Left colon (tissue), 2 donors: ENCODE results near the gene RNMT. TPM values are rescaled to one million over a fixed set of nuclear protein-coding genes. Genes with fewer than 3 reads are reported as not detected.

Experiments
- ATAC-seq: fragments of 200-7000 bp; cut with Tn5 transposase; one replicate; pipeline ENCODE4 v1.9.1; 2020; ENCODE audit warnings: mild to moderate bottlenecking, moderate library complexity
- DNase-seq, 2 donors: peaks; one replicate each; pipeline ENCODE4 v3.0.0-alpha.2; 2020
- intact Hi-C, 2 donors: fragments of 100-400 bp; cut with DNase I in 1 of 2; cut with micrococcal nuclease in 1 of 2; formaldehyde crosslinking; loops; one replicate each; pipeline versions ENCODE4 v1.11.2 to v1.14.0; 2022; cut with DNase I, micrococcal nuclease
- total RNA-seq, 2 donors: library from RNA; stranded (reverse); fragmentation: NEBNext Ultra II Directional; extraction: Animal tissue kit (Norgen Biotek cat#: 25700); gene quantifications; one replicate each; pipeline ENCODE4 v1.2.1, GENCODE V29; 2021
- donor health status: DM: no; HTN: no; CAD: no.
- donor health status: DM: yes; HTN: yes; CAD: no.

Gene RNMT
- total RNA-seq, 2 donors from 2014 or later = 12.6 to 19.1 TPM

DNA sequence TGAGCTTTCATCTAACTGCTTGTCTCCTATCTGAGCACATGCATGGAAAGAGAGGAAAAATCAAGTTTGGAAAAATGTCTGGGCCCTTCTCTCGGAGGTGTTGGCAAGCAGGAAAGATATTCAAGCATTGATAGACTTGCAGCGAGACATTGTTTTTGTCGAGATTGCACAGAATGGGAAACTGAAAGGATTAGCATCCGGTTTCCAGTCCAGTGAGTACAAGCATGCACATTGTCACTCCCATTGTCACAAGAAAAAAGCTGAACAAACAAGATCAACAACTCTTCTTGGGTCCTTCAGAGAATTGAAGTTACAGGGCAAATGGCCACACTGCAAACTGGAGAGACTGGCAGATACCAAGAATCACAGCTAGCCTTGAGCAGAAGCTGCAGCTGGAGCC is 77.8 kb downstream of the RNMT start:
- intact Hi-C loops = no loop called here
- no peak for ATAC-seq
- no peak for DNase-seq

GRCh38 chr18:13808294-13809042 is 82.0 kb downstream of the RNMT start:
- ATAC-seq = peak; percentile 35
- intact Hi-C loops = no loop called here
- DNase-seq = no peak

DNA sequence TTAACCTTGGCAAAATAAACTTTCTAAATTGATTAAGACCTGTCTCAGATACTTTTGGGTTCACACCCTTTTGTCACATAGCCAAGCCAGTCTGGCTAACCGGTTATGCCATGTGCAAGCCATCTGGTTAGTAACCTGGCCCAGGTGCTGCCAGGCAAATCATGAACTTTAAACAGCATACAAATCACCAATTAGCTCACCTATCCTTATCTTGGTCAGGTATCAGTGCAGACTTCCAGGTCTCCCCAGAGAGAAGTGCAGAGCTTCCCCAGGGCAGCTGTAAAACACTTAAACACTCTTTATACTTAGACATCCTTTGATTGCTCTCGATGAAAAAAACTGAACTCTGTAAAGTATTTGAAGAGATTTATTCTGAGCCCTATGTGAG is 82.6 kb downstream of the RNMT start:
- intact Hi-C loops = no loop called here
- DNase-seq (peak; percentile 67 to 80), ATAC-seq (peak; percentile 90)

DNA sequence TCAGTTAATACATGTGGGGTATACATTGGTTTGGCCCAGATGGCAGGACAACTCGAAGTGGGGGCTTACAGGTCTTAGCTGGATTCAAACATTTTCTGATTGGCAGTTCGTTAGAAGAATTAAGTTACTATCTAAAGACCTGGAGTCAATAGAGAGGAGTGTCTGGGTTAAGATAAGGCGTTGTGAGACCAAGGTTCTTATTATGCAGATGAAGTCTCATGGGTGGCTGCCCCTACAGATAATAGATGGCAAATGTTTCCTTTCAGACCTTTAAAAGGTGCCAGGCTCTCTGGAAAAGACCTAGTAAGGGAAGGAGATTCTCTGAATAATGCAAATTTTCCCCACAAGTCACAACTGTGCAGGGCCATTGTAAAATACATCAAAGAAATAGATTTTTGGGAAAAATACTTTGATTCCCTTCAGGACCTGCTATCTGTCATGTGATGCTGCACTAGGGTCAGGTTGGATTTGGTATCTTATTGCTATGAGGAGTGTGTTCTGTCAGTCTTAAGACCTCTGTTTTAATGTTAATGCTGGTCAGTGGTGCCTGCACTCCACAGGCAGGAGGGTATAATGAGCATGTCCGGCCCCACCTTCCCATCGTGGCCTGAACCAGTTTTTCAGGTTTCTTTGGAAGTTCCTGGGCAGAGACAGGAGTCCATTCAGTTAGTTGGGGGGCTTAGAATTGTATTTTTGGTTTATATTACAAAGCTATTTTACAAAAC is 83.2 kb downstream of the RNMT start:
- intact Hi-C loops = no loop called here
- DNase-seq = peak; percentile 36 to 55

DNA sequence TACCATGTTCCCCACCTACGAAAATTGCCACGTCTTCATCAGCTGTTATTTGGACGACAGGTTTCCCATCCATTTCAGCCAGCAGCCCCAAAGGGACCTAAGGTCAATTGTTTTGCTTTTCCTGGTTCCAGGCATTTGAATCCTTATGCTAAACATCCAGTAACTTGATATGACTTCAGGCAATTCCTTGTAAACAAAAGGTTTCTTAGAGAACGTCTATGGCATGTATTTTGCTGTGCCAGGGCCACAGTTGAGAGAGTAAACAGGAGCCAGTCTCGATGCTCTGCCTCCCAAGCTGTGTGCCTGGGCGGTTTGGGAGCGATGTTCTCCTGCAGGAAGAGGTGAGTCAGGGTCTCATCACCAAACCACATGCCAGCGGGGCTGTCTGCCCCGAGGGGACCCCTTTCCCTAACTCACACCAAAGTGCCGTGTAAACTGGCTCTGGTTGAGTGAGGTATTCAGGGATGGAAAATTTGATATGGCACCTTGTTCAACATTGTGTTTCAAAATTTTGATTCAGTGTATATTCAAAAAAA is 84.5 kb downstream of the RNMT start:
- intact Hi-C loops = no loop called here
- ATAC-seq = no peak
- no peak for DNase-seq

More for the DNA sequence above, 83.2 kb downstream of the RNMT start:
- ATAC-seq = peak; percentile 60

DNA sequence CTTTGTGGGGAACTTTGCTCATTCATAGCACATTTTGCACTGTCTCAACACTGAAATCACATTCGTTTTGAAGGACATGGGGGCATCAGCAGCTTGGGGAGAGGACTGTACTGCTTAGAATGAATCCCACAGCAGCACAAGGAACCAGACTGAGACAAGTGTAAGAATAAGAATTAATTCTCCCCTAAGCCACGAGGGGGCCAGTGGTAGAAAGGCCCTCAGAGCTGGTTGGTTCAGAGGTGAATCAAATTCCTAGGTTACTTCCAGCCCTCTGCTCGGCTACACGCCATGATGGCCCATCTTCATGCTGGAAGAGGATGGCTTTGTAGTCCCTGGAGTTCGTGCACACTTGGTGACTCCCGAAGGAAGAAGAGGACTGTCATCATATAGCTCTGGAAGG is 85.5 kb downstream of the RNMT start:
- intact Hi-C loops = no loop called here
- DNase-seq = no peak
- ATAC-seq = no peak

GRCh38 chr18:13813271-13813849 is 86.9 kb downstream of the RNMT start:
- intact Hi-C loops = no loop called here
- DNase-seq = peak in 1 of 2 donors; percentile 72
- peak; percentile 53 for ATAC-seq

Other genes starting within 250 kb of the RNMT start
- gene FAM210A, start 115 bp upstream of the RNMT start, total RNA-seq = 10 to 100 TPM; 14.8 to 14.9 TPM
- not detected for gene MC5R, start 97.5 kb downstream of the RNMT start, total RNA-seq
- not detected for gene MC2R, start 188.9 kb downstream of the RNMT start, total RNA-seq